Measurements from ENCODE around the gene MINK1.

- TF ChIP-seq, protein P1, sequence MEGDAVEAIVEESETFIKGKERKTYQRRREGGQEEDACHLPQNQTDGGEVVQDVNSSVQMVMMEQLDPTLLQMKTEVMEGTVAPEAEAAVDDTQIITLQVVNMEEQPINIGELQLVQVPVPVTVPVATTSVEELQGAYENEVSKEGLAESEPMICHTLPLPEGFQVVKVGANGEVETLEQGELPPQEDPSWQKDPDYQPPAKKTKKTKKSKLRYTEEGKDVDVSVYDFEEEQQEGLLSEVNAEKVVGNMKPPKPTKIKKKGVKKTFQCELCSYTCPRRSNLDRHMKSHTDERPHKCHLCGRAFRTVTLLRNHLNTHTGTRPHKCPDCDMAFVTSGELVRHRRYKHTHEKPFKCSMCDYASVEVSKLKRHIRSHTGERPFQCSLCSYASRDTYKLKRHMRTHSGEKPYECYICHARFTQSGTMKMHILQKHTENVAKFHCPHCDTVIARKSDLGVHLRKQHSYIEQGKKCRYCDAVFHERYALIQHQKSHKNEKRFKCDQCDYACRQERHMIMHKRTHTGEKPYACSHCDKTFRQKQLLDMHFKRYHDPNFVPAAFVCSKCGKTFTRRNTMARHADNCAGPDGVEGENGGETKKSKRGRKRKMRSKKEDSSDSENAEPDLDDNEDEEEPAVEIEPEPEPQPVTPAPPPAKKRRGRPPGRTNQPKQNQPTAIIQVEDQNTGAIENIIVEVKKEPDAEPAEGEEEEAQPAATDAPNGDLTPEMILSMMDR (conservative IDR thresholded peaks at IDR 0.05): no peak
- no peak for TF ChIP-seq ZFX (IDR thresholded peaks at IDR 0.05)
Observed at GRCh38 chr17:4899341-4900230, 66.4 kb downstream of the MINK1 start, which contains the start of gene C17orf107.
